Activated CD8-positive, alpha-beta memory T cell treated with anti-CD3 and anti-CD28 coated beads, Interleukin-2, amount 50 U/mL, for 4 hours (primary cell): Measurements from ENCODE around the gene MPEG1.

ENCODE experiments used
- DNase-seq: peaks from one replicate; pipeline ENCODE4 v3.0.0-alpha.2; 2020

The MPEG1 gene

DNA sequence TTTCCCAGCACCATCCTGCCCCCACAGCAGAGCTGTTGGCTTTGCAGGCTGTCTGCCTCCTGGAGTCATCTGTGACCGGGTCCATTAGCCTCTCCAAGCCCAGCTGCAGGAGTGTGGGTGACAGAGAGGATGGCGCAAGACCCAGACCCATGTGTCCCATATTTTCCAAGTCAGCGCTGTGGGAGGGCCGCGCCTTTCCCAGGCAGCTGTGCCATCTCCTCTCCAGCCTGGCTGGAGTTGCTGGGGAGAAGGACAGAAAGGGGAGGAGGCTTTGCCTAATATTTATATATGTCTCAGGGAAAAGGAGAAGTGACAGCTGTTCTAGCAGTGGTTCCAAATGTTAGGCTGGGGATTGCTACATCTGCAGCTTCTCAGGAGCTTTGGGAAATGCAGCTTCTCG lies 25.1 kb downstream of the MPEG1 start:
- no peak for DNase-seq

DNA sequence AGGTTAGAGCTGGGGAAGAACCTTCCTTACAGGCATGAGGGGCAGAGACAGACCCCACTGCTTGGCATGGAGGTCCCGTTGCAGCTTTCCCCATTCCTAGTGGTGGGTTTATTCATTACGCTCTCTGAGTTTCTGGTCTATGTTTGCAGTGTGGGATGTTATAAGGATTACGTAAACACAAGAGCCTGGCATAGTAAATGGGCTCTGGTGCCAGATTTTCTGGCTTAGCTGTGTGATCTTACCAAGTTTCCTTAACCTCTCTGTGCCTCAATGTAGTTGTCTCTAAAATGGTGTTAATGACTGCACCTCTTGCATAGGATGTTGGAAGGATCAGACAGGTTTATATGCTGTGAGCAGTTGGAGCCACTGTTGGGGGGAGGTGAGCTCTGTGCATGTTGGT lies 25.7 kb downstream of the MPEG1 start:
- DNase-seq = no peak

DNA sequence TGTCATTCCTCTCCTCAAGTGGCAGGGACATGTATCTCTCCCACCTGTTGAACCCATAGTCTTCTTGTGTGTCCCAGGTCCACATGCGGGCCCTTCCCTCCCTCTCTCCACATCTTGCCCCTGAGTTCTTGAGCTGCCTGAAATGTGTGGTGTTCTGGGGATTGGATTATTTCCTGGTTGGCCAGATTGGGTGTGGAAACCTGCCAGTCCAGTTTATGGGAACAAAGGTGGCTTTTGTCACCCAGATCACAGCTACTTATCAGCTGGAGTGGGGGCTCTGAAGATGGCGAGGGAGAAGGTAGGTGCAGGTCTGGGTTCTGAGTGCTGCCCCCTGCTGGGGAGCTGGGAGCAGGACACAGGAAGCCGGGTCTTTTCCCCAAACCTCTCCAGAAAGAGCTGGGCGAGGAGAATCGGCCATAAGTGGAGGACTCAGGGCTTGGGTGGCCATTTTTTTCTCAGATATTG lies 26.6 kb downstream of the MPEG1 start:
- peak; percentile 63 for DNase-seq

DNA sequence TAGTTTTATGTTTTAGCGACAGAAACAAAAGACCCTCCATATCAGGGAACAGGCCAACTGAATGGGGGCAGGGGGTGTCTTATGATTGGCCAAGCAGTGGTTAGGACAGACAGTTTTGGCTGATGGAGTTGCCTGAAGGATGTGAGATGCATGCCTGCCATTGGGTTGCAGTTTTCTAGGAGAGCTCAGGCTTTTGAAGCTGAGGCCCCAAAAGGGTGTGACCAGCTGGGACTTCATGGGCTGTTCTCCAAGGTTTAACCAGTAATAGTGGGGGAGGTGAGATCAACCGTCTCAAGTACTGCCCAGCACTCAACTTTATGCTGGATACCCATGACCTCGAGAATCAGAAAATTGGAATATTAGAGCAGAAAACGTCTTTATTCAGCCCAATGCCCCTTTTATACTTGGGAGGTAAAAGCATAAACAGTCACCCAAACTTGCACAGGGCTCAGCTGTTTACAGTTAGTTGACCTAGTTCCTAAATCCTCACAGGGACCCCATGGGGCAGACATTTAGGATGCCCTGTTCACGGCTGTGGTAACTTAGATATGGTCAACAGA lies 27.3 kb downstream of the MPEG1 start:
- no peak for DNase-seq

DNA sequence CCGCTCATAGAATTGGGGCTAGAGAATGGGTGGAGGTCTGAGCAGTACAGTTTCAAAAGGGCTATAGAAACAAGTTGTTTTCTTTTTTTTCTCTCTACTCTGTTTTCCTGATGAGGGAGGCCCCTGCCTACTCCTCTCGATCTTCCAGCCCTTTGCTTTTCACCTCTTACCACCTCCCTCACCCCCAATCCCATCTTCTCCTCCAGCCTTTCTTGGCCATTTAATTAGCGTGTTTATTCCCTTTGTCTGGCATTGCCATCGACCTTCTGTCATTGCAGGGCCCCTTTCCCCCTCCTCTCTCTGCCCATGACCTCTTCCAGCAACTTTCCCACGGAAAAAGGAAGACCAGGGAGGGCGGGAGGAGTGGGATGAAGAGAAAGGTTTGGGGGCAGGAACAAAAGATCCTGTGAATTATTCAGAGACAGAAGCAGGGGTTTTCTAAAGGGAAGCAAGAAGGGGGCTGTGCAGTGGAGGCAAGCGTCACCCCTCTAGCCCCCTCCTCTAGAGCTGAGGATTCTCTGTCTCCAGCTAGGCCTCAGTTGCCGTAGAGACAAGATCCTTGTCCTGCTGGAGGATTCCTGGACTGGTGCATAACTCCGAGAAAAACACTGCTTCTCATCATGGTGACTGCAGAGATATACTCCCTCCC lies 27.9 kb downstream of the MPEG1 start:
- no peak for DNase-seq

DNA sequence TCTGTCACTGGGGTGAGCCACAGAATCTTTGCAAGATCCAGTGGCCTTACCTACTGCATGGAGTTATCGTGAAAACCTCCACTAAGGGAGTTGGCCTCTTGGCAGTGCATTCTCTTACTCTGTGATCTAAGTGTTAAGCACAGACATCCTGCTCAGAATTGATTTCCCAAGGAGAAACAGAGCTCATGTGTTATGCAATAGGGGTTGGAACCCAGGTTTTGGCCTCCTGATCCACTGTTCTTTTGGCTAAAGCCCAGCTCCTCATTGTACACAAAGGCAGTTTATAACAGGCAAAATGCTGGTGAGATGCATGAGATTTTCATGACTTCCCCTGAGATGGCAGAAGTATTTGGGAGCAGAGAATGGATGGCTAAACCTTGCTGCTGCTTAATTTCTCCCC lies 29.0 kb downstream of the MPEG1 start:
- DNase-seq = no peak

DNA sequence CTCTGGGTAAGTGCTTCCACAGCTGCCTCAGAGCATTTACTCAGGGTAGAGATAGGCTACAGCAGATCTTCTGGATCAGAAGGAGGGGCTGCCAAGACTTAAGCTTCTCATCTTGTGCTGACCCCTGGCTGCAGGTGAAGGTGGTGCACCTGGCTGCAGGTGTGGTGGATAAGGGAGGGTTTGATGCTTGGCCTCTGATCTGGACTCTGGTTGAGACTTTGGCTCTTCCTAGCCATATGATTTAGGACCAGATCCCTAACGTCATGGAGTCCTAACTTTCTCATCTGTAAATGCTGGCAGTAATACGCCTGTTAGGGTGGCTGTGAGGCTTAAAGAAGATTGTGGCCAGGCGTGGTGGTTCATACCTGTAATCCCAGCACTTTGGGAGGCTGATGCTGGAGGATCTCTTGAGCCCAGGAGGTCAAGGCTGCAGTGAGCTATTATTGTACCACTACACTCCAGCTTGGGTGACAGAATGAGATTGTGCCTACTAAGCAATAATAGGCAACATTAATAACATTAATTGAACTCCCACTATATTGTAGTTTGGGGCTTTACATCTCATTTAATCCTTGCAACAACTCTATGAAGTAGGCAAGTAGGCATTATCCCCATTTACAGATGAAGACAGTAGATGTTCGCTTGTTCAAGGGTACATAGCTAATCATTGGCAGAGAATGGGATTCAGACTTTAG lies 30.1 kb downstream of the MPEG1 start:
- DNase-seq = peak; percentile 27

DNA sequence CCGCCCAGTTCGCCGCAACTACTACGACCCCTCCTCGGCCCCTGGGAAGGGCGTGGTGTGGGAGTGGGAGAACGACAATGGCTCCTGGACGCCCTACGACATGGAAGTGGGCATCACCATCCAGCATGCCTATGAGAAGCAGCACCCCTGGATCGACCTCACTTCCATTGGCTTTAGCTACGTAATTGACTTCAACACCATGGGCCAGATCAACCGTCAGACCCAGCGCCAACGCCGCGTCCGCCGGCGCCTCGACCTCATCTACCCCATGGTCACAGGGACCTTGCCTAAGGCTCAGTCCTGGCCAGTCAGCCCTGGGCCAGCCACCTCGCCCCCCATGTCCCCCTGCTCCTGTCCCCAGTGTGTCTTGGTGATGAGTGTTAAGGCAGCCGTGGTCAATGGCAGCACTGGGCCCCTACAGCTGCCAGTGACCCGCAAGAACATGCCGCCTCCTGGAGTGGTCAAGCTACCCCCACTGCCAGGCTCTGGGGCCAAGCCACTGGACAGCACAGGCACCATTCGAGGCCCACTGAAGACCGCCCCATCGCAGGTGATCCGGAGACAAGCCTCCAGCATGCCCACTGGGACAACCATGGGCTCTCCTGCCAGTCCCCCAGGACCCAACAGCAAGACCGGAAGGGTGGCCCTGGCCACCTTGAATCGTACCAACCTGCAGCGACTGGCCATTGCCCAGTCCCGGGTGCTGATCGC lies 30.8 kb downstream of the MPEG1 start:
- DNase-seq = no peak

DNA sequence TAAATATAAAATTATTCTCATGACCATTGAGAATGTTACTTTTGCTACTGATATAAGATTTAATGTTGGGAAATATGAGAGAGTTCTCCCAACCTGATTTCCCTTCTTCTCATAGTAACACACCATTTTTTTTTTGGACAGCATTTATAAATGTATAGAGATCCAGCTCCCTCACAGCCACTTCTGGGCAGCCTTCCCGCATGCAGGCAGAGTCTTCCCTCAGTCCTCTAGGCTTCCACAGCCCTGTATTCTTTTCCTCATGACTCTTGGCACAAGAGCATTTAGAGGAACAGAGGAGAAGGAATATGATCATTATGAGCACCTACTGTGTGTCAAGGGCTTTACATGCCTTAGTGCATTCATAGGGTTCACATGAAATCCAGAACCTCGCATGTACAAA lies 31.8 kb downstream of the MPEG1 start:
- DNase-seq = no peak

DNA sequence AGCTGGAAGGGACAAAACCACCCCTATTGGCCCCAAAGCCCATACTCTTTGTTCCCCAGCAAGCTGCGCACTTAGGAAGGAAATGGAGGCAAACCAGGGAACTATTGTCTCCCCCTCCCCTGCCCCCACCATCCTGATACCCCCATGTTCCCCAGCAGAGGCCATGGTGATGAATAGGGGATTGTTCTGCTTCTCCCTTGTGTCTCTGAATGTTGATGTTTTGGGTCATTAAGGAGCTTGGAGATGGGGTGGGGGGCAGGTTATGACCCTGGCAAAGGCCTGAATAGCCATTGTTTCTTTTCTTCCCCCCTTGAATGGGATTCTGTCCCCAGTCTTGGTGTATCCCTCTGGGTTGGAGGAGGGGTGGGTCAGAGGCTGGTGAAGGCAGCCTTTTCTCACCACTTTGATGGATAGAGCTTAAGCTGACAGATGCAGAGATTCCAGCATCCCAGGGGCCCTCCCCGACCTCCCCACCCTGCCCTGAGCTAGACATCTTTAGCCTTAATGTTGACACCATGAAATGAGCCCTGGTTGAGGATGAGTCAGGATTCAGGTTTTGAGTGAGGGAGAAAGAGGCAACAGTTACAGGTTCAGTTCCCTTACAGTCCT lies 32.5 kb downstream of the MPEG1 start:
- no peak for DNase-seq

DNA sequence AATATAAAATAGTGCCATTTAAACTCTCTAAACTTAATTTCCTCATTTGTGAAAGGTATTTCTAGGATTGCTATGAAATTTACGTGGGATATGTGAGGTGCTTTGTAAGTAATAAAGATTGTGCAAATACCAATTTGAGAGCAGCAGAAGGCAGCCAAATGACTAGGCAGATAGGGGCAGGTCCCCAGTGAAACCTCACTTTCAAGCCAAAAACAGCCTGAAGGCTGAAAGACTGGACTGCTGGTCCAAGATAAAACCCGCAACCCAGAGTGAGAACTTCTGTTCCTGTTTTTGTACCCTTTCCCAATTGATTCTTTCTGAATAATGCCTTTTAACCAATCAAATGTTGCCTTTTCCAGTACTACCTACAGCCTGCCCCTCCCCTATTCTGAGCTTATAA lies 33.6 kb downstream of the MPEG1 start:
- DNase-seq = no peak

DNA sequence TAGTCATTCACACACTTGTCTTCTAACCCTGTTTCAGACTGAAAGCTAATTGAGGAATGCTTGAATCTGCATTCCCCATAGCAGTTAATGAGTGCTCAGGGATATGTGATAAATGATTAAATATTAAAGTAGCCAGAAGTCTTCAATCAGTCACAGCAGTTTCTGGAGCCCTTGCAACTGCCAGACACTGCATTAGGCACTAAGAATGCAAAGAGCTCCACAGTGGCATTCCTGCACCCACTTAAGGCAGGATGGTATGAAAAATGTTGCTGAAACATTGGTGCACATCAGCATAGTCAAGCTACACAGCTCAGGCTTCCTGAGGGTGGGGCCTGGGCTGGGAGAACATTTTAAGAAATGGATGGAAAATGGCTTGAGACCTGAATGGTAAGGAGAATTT lies 34.3 kb downstream of the MPEG1 start:
- DNase-seq = no peak

DNA sequence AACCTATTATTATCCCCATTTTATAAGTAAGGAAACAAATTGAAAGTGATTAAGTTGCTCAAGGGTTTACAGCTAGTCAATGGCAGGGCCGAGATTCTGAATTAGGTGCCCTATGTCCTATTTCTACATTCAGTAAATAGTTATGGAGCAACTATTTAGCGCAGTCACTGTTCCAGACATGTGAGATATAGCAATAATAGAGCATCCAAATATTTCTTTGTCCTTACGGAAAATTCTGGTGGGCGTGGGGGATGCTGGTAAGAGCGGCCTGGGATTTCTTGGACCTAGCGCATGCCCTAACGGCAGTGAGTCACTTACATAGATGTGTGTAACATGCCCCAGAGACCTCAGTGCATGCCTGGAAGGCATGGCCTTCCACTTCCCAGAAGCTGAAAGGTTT lies 36.4 kb downstream of the MPEG1 start:
- no peak for DNase-seq

DNA sequence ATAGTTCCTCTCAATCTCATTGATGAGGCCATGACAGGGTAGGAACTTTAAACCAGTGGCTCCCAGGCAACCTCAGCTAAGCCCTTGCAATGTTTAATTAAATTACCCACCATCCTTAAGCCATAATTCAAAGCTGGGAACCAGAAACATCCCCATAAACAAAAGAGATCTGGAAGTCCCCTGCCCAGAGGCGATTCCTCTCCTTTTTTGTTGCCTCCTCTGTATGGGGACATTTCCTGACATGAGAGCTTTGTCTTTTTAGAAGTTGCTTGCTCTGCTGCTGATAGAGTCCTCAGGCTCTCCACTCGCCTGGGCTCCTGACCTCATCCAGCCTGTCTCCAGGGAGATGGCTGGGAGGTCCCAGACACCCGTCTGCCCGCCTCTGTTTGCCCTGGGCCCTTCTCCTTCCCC lies 37.6 kb downstream of the MPEG1 start:
- DNase-seq = no peak

DNA sequence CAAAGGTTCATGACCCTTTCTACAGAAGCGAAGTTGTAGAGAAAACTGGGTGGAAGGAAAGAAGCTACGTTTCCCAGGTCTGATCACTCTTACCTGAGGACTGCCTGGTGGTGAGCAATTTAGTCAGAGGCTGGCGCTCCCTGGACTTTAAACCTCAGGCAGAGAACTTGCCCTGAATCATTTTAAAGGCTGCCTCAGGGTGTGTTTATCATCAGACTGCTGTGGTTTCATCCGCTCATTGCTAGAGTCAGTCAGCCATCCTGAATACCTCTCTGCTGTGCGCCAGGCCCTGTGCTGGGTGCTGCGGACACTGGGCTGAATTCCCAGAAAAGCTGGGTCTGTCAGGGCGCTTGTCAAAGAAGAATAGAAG lies 38.1 kb downstream of the MPEG1 start:
- DNase-seq = no peak

DNA sequence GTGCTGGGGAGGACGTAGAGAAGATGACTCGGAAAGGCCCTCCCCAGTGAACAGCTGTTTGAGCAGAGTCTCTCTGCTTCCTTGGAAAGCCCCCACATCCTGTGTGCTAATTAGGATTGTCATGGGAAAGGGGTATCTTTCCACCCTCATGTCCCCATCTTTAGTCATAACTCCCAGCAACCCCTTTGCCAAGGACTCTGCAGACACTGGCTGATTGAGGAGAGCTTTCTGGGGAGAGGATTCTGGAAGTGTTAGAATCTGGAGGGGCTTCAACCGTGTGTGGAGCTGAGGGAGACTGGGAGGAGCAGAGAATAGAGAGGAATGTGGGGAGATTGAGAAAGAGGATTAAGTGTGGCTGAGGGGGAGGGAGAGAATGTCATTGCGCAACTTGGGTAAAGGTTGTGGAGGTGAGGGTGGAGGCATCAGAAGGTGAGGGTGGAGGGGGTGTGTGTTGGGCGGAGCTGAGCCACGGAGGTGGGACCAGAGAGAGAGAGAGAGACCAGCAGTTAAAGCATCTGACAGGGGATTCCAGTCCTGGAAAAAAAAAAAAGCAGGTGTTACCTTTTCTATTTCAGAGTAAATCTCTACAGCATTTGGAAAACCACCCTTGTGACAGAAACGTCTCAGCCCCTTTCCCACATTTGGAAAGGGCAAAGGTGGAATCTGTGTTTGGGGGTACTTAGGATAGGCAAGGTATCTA lies 38.6 kb downstream of the MPEG1 start:
- no peak for DNase-seq

DNA sequence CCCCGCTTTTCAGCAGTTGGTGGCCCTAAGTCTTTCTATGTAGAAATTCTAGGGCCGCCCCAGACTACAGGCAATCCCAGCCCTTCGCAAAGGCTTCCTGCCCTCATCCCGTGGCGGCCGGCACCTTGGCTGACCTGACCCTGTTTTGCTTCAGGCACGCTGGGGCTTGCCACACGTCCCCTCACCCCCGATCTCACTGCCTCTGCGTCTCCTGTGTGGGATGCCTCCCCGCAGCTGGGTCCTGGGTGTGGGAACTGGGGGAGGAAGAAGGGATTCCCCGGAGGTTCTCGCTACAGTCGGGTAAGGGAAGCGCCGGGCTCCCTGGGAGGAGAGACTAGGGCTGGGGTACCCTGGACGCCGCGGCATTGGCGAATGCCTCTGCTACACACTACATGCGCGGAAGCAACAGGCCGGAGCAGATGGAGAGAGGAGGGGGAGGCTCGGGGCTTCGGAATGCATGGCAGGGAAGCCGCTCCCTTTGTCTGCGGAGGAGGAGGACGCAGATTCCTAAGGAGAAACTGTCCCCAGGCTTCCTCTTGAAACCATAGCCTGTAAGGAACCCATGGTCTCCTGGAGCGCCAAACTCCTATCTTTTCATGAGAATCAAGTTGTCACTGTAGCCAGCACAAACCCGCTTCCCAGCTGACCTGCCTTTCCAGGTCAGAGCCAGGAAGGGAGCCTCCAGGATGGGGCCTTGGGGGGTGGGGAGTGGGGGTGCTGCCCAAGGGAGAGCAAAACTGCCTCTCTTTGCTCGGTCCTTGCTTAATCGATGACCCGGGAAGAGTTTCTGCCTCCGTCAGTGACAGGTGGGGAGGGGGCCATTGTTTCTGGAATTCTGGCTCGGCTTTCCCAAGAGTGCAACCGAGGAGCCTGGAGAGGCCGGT lies 39.4 kb downstream of the MPEG1 start:
- no peak for DNase-seq

DNA sequence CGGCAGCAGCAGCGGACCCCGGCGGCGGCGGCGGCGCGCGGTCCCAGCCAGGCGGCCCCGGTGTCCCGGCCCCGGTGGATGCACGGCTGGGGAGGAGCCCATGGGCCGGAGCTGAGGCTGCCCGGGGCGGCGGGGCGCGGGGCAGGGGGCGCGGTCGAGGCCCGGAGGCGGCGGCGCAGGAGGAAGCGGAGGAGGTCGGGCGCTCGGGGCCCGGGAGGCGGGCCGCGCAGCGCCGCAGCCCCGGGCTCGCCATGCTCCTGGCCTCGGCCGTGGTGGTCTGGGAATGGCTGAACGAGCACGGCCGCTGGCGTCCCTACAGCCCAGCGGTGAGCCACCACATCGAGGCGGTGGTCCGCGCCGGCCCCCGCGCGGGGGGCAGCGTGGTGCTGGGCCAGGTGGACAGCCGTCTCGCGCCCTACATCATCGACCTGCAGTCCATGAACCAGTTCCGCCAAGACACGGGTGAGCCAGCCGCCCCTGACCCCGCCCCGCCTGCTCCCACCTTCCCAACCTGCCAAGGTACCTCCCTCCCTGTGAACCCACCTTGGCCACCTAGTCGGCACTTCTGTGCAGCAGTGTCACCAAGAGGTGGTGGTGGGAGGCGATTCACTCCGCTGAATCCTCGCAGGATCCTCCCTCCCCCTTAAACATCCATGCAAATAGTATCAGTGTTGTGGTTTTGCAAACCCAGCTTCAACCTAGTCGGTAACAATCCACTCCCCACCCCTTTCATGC lies 40.2 kb downstream of the MPEG1 start:
- DNase-seq = peak; percentile 26

DNA sequence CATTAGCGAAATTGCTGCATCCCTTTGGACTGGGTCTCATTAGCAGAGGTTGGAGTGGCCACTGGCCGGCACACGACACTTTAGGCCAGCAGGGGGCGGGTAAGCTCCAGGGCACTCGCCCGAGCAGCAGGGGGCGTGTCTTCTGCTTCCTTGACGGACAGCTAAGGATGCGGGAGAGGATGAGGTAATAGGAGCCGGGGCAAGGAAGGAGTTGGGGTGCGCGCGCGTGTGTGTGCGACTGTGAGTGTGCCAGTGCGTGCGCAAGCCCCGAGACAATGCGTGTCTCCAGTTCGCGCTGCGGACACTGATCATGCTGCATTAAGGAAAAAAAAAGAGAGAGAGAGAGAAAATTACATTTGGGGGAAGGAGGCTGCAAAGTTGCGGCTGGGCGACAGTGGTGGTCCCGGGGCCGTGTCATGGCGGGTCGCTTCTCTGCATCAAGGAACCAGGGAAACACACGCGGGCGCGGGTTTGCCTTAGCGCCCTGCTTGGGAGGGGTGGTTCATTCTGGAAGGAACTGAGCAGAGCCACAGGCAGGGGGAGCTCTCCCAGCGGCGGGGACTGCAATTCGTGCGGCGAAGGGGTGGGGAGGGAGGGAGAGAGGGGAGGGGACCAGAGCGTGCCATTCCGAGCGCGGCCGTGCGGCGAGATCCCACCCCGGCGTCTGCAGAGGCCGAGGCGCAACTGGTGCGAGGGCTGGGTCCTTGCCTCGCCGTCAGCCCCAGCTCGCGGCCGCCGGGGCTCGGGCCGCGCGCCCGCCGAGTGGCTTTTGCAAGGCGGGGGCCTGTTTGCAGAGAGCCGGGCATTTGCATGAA lies 41.0 kb downstream of the MPEG1 start, which contains the start of gene DTX4:
Gene DTX4 (plus strand): TSS at position 625 of the 815 bp plus-strand sequence. CDS start 464 bp downstream, outside the sequence.
- peak; percentile 87 for DNase-seq

DNA sequence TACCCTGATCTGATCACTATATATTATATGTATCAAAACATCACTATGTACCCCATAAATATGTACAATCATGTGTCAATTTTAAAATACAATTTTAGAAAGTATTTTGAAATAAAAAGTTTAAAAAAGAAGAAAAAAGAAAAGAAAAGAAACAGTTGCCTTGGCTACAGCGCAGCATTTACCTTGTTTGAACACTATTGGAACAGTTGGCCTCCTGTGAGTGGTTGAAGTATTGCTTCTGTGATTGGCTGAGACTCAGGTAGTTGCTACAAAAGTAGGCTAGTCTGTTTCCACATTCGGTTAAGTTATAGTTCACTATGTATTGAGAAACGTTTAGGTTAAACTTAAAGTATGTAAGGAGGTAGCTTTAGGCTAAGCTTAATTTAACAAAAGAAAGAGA lies 48.7 kb downstream of the MPEG1 start:
- no peak for DNase-seq
